ENCODE measurements around the gene TMEM63B.

Gene TMEM63B

GRCh38 chr6:44119704-44120262 is 7.6 kb upstream of the TMEM63B start:
- Histone ChIP-seq H3K4me3 (ENCODE audit: low read depth, low read length) (no peak overlapping the region), H3K79me2 (ENCODE audit: control insufficient read depth, insufficient read depth, low read length, unreplicated experiment) (peaks cover 97% of the 10 kb centered on the region), H3K4me1 (ENCODE audit: control insufficient read depth, insufficient read depth, low read length, unreplicated experiment) (peaks cover 76% of the 10 kb centered on the region), H3K36me3 (ENCODE audit: insufficient read depth, low read length) (no peaks in the 10 kb centered on the region), H2AFZ (ENCODE audit: low read length, unreplicated experiment) (no peak overlapping the region), H3K27ac (ENCODE audit: low read depth, low read length) (peak overlapping the region; percentile 14; the same call in 1 of the 2 replicates), H3K27me3 (ENCODE audit: insufficient read depth, low read length) (no peaks in the 10 kb centered on the region)

- no peak overlapping the region for H3K4me3 ChIP-seq (ENCODE audit: low read depth, low read length)
- H3K79me2 ChIP-seq (ENCODE audit: control insufficient read depth, insufficient read depth, low read length, unreplicated experiment) = peaks cover 99% of the 10 kb centered on the region
- H3K4me1 ChIP-seq (ENCODE audit: control insufficient read depth, insufficient read depth, low read length, unreplicated experiment) = peaks cover 80% of the 10 kb centered on the region
- H3K27ac ChIP-seq (ENCODE audit: low read depth, low read length) = no peak overlapping the region
- no peaks in the 10 kb centered on the region for H3K36me3 ChIP-seq (ENCODE audit: insufficient read depth, low read length)
- H2AFZ ChIP-seq (ENCODE audit: low read length, unreplicated experiment) = no peak overlapping the region
- no peaks in the 10 kb centered on the region for H3K27me3 ChIP-seq (ENCODE audit: insufficient read depth, low read length)
These were observed 6.5 kb upstream of the TMEM63B start for GRCh38 chr6:44120692-44121443.

GRCh38 chr6:44122801-44123200 is 4.6 kb upstream of the TMEM63B start:
- Histone ChIP-seq H3K79me2 (ENCODE audit: control insufficient read depth, insufficient read depth, low read length, unreplicated experiment) (peaks cover 95% of the 10 kb centered on the region), H2AFZ (ENCODE audit: low read length, unreplicated experiment) (no peak overlapping the region), H3K27me3 (ENCODE audit: insufficient read depth, low read length) (no peaks in the 10 kb centered on the region), H3K4me1 (ENCODE audit: control insufficient read depth, insufficient read depth, low read length, unreplicated experiment) (peaks cover 63% of the 10 kb centered on the region), H3K36me3 (ENCODE audit: insufficient read depth, low read length) (no peaks in the 10 kb centered on the region), H3K4me3 (ENCODE audit: low read depth, low read length) (no peak overlapping the region), H3K27ac (ENCODE audit: low read depth, low read length) (no peak overlapping the region)

GRCh38 chr6:44123544-44123943 is 3.8 kb upstream of the TMEM63B start:
- Histone ChIP-seq H3K4me1 (ENCODE audit: control insufficient read depth, insufficient read depth, low read length, unreplicated experiment) (peaks cover 56% of the 10 kb centered on the region), H3K27me3 (ENCODE audit: insufficient read depth, low read length) (no peaks in the 10 kb centered on the region), H2AFZ (ENCODE audit: low read length, unreplicated experiment) (no peak overlapping the region), H3K36me3 (ENCODE audit: insufficient read depth, low read length) (no peaks in the 10 kb centered on the region), H3K27ac (ENCODE audit: low read depth, low read length) (no peak overlapping the region), H3K79me2 (ENCODE audit: control insufficient read depth, insufficient read depth, low read length, unreplicated experiment) (peaks cover 94% of the 10 kb centered on the region), H3K4me3 (ENCODE audit: low read depth, low read length) (no peak overlapping the region)

GRCh38 chr6:44126320-44127149 is 819 bp upstream of the TMEM63B start:
- Histone ChIP-seq H3K79me2 (ENCODE audit: control insufficient read depth, insufficient read depth, low read length, unreplicated experiment) (peaks cover 76% of the 10 kb centered on the region), H3K36me3 (ENCODE audit: insufficient read depth, low read length) (no peaks in the 10 kb centered on the region), H3K4me1 (ENCODE audit: control insufficient read depth, insufficient read depth, low read length, unreplicated experiment) (peaks cover 31% of the 10 kb centered on the region), H2AFZ (ENCODE audit: low read length, unreplicated experiment) (peak overlapping the region; percentile 31), H3K4me3 (ENCODE audit: low read depth, low read length) (peak overlapping the region; percentile 87), H3K27ac (ENCODE audit: low read depth, low read length) (peak overlapping the region; percentile 76), H3K27me3 (ENCODE audit: insufficient read depth, low read length) (no peaks in the 10 kb centered on the region)

- Histone ChIP-seq H2AFZ (ENCODE audit: low read length, unreplicated experiment) (peak overlapping the region; percentile 90), H3K79me2 (ENCODE audit: control insufficient read depth, insufficient read depth, low read length, unreplicated experiment) (peaks cover 59% of the 10 kb centered on the region), H3K27ac (ENCODE audit: low read depth, low read length) (no peak overlapping the region), H3K4me1 (ENCODE audit: control insufficient read depth, insufficient read depth, low read length, unreplicated experiment) (peaks cover 31% of the 10 kb centered on the region), H3K27me3 (ENCODE audit: insufficient read depth, low read length) (no peaks in the 10 kb centered on the region), H3K36me3 (ENCODE audit: insufficient read depth, low read length) (no peaks in the 10 kb centered on the region), H3K4me3 (ENCODE audit: low read depth, low read length) (peak overlapping the region; percentile 96)
These were observed 915 bp downstream of the TMEM63B start for GRCh38 chr6:44128020-44128917.

DNA sequence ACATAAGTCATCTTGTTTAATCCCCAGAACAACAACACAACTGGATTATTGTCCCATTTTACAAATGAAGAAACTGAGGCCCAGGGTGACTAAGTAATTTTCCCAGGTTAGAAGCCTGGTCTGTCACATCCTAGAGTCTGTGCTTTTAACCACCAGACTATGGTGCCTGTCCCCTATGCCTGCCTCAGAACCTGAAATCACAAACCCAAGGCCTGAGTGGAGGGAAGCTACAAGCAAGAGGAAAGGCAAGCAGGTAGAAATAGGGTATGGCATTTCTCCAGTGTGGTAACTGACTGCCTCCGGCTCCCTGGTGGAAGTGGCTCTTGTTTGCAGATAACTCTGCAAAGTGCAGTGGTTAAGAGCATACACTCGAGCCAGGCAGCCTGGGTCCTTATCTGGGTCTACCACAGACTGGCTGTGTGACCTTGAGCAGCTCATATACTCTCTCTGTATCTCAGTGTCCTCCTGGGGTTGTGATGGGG is 2.5 kb downstream of the TMEM63B start:
- Histone ChIP-seq H3K4me1 (ENCODE audit: control insufficient read depth, insufficient read depth, low read length, unreplicated experiment) (peaks cover 18% of the 10 kb centered on the region), H3K79me2 (ENCODE audit: control insufficient read depth, insufficient read depth, low read length, unreplicated experiment) (peaks cover 45% of the 10 kb centered on the region), H3K27me3 (ENCODE audit: insufficient read depth, low read length) (no peaks in the 10 kb centered on the region), H3K27ac (ENCODE audit: low read depth, low read length) (no peak overlapping the region), H3K4me3 (ENCODE audit: low read depth, low read length) (no peak overlapping the region), H2AFZ (ENCODE audit: low read length, unreplicated experiment) (no peak overlapping the region), H3K36me3 (ENCODE audit: insufficient read depth, low read length) (no peaks in the 10 kb centered on the region)

- Histone ChIP-seq H3K27ac (ENCODE audit: low read depth, low read length) (no peak overlapping the region), H3K79me2 (ENCODE audit: control insufficient read depth, insufficient read depth, low read length, unreplicated experiment) (peaks cover 24% of the 10 kb centered on the region)
These were observed 4.5 kb downstream of the TMEM63B start for GRCh38 chr6:44131892-44132291.

GRCh38 chr6:44132476-44132875 is 5.1 kb downstream of the TMEM63B start:
- Histone ChIP-seq H3K4me3 (ENCODE audit: low read depth, low read length) (no peak overlapping the region), H2AFZ (ENCODE audit: low read length, unreplicated experiment) (no peak overlapping the region), H3K79me2 (ENCODE audit: control insufficient read depth, insufficient read depth, low read length, unreplicated experiment) (peaks cover 23% of the 10 kb centered on the region), H3K27me3 (ENCODE audit: insufficient read depth, low read length) (no peaks in the 10 kb centered on the region), H3K36me3 (ENCODE audit: insufficient read depth, low read length) (no peaks in the 10 kb centered on the region), H3K4me1 (ENCODE audit: control insufficient read depth, insufficient read depth, low read length, unreplicated experiment) (peaks cover 9% of the 10 kb centered on the region), H3K27ac (ENCODE audit: low read depth, low read length) (no peak overlapping the region)

More at GRCh38 chr6:44131892-44132291, 4.5 kb downstream of the TMEM63B start:
- Histone ChIP-seq H3K4me3 (ENCODE audit: low read depth, low read length) (no peak overlapping the region), H3K36me3 (ENCODE audit: insufficient read depth, low read length) (no peaks in the 10 kb centered on the region), H3K27me3 (ENCODE audit: insufficient read depth, low read length) (no peaks in the 10 kb centered on the region), H2AFZ (ENCODE audit: low read length, unreplicated experiment) (no peak overlapping the region), H3K4me1 (ENCODE audit: control insufficient read depth, insufficient read depth, low read length, unreplicated experiment) (peaks cover 9% of the 10 kb centered on the region)
